ENCODE data around the gene WFDC1.

DNA sequence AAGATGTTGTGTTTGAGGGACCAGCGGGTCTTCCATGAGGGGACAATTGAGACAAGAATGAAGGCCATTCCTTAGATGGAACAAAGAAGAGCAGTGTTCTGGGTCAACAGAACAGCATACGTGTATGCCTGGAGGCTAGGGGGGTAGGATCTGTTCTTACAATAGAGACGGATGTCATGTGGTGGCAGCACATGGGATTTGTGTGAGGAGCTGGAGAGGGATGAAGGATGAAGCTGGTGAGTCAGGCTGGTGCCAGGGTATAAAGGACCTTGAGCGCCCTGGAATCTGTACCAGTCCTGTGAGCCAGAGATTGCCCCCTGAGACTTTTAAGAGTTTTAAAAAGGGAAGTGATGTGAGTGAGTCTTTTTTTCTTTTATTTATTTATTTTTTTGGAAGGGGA, 22.8 kb upstream of the WFDC1 start:
- TF ChIP-seq, protein P1, sequence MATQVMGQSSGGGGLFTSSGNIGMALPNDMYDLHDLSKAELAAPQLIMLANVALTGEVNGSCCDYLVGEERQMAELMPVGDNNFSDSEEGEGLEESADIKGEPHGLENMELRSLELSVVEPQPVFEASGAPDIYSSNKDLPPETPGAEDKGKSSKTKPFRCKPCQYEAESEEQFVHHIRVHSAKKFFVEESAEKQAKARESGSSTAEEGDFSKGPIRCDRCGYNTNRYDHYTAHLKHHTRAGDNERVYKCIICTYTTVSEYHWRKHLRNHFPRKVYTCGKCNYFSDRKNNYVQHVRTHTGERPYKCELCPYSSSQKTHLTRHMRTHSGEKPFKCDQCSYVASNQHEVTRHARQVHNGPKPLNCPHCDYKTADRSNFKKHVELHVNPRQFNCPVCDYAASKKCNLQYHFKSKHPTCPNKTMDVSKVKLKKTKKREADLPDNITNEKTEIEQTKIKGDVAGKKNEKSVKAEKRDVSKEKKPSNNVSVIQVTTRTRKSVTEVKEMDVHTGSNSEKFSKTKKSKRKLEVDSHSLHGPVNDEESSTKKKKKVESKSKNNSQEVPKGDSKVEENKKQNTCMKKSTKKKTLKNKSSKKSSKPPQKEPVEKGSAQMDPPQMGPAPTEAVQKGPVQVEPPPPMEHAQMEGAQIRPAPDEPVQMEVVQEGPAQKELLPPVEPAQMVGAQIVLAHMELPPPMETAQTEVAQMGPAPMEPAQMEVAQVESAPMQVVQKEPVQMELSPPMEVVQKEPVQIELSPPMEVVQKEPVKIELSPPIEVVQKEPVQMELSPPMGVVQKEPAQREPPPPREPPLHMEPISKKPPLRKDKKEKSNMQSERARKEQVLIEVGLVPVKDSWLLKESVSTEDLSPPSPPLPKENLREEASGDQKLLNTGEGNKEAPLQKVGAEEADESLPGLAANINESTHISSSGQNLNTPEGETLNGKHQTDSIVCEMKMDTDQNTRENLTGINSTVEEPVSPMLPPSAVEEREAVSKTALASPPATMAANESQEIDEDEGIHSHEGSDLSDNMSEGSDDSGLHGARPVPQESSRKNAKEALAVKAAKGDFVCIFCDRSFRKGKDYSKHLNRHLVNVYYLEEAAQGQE (IDR thresholded peaks at IDR 0.05; ENCODE audit: insufficient read depth in 1 of 2, low read depth in 2 of 2, low read length in 1 of 2), result no peak
- TF ChIP-seq TCF7L2 (IDR thresholded peaks at IDR 0.05; ENCODE audit: low read depth, low read length) (no peak), SIN3A (IDR thresholded peaks at IDR 0.05; ENCODE audit: borderline replicate concordance, insufficient read depth, low read depth, low read length) (no peak)
- TF ChIP-seq, protein P2, sequence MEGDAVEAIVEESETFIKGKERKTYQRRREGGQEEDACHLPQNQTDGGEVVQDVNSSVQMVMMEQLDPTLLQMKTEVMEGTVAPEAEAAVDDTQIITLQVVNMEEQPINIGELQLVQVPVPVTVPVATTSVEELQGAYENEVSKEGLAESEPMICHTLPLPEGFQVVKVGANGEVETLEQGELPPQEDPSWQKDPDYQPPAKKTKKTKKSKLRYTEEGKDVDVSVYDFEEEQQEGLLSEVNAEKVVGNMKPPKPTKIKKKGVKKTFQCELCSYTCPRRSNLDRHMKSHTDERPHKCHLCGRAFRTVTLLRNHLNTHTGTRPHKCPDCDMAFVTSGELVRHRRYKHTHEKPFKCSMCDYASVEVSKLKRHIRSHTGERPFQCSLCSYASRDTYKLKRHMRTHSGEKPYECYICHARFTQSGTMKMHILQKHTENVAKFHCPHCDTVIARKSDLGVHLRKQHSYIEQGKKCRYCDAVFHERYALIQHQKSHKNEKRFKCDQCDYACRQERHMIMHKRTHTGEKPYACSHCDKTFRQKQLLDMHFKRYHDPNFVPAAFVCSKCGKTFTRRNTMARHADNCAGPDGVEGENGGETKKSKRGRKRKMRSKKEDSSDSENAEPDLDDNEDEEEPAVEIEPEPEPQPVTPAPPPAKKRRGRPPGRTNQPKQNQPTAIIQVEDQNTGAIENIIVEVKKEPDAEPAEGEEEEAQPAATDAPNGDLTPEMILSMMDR (IDR thresholded peaks at IDR 0.05), result no peak

All from Panc1 (cell line).